Tibial artery (tissue), 4 donors: Measurements from ENCODE around the gene THAP9.
A peak's percentile ranks its signal among the peaks of the same experiment; 100 is the strongest.
"Not testable (repeated sequence)": the region's sequence is repeated elsewhere in the genome, so short reads cannot be mapped to it uniquely, and the experiment has no call there.

Experiments
- DNase-seq, 2 donors: peaks; one replicate each; pipeline ENCODE4 v3.0.0-alpha.2; 2019
- H3K27ac ChIP-seq, 2 donors: fragments of 200-600 bp; sonication (generic) in 1 of 2; 1 replicate in 1 of 2; 2 replicates in 1 of 2; pipeline ENCODE4 v1.5.1; 2018 to 2019; ENCODE audit warnings: mild to moderate bottlenecking in 1 of 2
- H3K27me3 ChIP-seq, 2 donors: fragments of 200-600 bp; sonication (generic) in 1 of 2; one replicate each; pipeline versions ENCODE4 v1.5.1 to v1.6.0; 2016 to 2019
- H3K36me3 ChIP-seq, 3 donors: fragments of 200-600 bp; sonication (generic) in 2 of 3; one replicate each; pipeline ENCODE4 v1.5.1; 2016 to 2019; ENCODE audit warnings: mild to moderate bottlenecking in 2 of 3
- H3K4me1 ChIP-seq, 4 donors: fragments of 200-600 bp; sonication (generic) in 2 of 4; 1 replicate in 3 of 4; 2 replicates in 1 of 4; pipeline ENCODE4 v1.5.1; 2016 to 2019
- H3K4me3 ChIP-seq, 2 donors: fragments of 200-600 bp; sonication (generic) in 1 of 2; 1 replicate in 1 of 2; 2 replicates in 1 of 2; pipeline ENCODE4 v1.5.1; 2018 to 2019; ENCODE audit warnings: mild to moderate bottlenecking in 2 of 2
- H3K9me3 ChIP-seq, 3 donors: fragments of 200-600 bp; sonication (generic) in 1 of 3; one replicate each; pipeline ENCODE4 v1.5.1; 2016 to 2019
- CTCF ChIP-seq, 2 experiments: fragments of 200-600 bp in 1 of 2; fragments of 450-650 bp in 1 of 2; IDR thresholded peaks; one replicate each; pipeline ENCODE4 v1.5.1; 2017 to 2019; ENCODE audit warnings: antibody characterized with exemption in 2 of 2, mild to moderate bottlenecking in 1 of 2, moderate library complexity in 1 of 2
- intact Hi-C: fragments of 100-400 bp; cut with DNase I; formaldehyde crosslinking; loops from one replicate; pipeline ENCODE4 v1.15.0; 2023; ENCODE audit warnings: low total_unique reads

Gene THAP9

GRCh38 chr4:82900411-82901182 lies at the start of gene THAP9:
TSS of gene THAP9 (plus strand) at chr4:82900735. CDS start at chr4:82900803, 68 bp downstream.
- peak within 1 kb of the TSS; percentile 60 to 68 for H3K4me3 ChIP-seq
- no peaks in the 10 kb centered on the region for H3K27me3 ChIP-seq
- H3K4me1 ChIP-seq: peaks cover 0 to 41% (median 19%) of the 10 kb centered on the region in 4 donors
- H3K9me3 ChIP-seq: no peaks in the 10 kb centered on the region
- H3K36me3 ChIP-seq: no peaks in the 10 kb centered on the region
- intact Hi-C loops: loop anchor here (2.0 to 10.0 kb wide), 3 partner anchors 112 to 472 kb away; partner anchors contain the start of genes COQ2 and LIN54
- no peak for TF ChIP-seq CTCF (IDR thresholded peaks at IDR 0.05)
- DNase-seq: peak; percentile 99
- peak within 1 kb of the TSS; percentile 91 to 93 for H3K27ac ChIP-seq

- no peaks in the 10 kb centered on the region for H3K4me1 ChIP-seq
- no peak for DNase-seq
- no peaks in the 10 kb centered on the region for H3K9me3 ChIP-seq
- H3K27me3 ChIP-seq: no peaks in the 10 kb centered on the region
- no peak overlapping the region for H3K4me3 ChIP-seq
- intact Hi-C loops: no loop called here
- no peak overlapping the region for H3K27ac ChIP-seq
- peaks cover 79 to 95% (median 90%) of the 10 kb centered on the region in 3 donors for H3K36me3 ChIP-seq
- TF ChIP-seq CTCF (IDR thresholded peaks at IDR 0.05): no peak
Measured at GRCh38 chr4:82851318-82851717, 49.2 kb upstream of the THAP9 start.

GRCh38 chr4:82851885-82852750 lies 48.4 kb upstream of the THAP9 start:
- Histone ChIP-seq H3K4me3 (no peak overlapping the region), H3K27ac (no peak overlapping the region), H3K4me1 (no peaks in the 10 kb centered on the region), H3K27me3 (no peaks in the 10 kb centered on the region), H3K9me3 (no peaks in the 10 kb centered on the region), H3K36me3 (peaks cover 82 to 94% (median 91%) of the 10 kb centered on the region in 3 donors)
- no peak for DNase-seq
- intact Hi-C loops: no loop called here
- TF ChIP-seq CTCF (IDR thresholded peaks at IDR 0.05): peak; percentile 16 to 28

- DNase-seq: no peak
- Histone ChIP-seq H3K4me3 (no peak overlapping the region), H3K27ac (no peak overlapping the region), H3K9me3 (no peaks in the 10 kb centered on the region), H3K36me3 (peaks cover 84 to 94% (median 91%) of the 10 kb centered on the region in 3 donors), H3K27me3 (no peaks in the 10 kb centered on the region), H3K4me1 (no peaks in the 10 kb centered on the region)
- intact Hi-C loops: no loop called here
- TF ChIP-seq CTCF (IDR thresholded peaks at IDR 0.05): no peak
Measured at GRCh38 chr4:82852751-82853285, 47.7 kb upstream of the THAP9 start.

GRCh38 chr4:82860487-82860886 lies 40.0 kb upstream of the THAP9 start:
- intact Hi-C loops, H3K27ac ChIP-seq, H3K4me1 ChIP-seq, H3K27me3 ChIP-seq, H3K4me3 ChIP-seq, H3K9me3 ChIP-seq, DNase-seq: not testable (repeated sequence)
- peaks cover 57 to 69% (median 63%) of the 10 kb centered on the region in 3 donors for H3K36me3 ChIP-seq
